Endothelial cell of hepatic sinusoid (primary cell): ENCODE results near the gene LAIR1.
"Not testable (repeated sequence)": the region's sequence is repeated elsewhere in the genome, so short reads cannot be mapped to it uniquely, and the experiment has no call there.

ENCODE experiments used
- in situ Hi-C: cut with HindIII; loops from 2 replicates; pipeline ENCODE4 v1.10.0; 2017; ENCODE audit warnings: low sequenced_read_pairs

LAIR1 gene

DNA sequence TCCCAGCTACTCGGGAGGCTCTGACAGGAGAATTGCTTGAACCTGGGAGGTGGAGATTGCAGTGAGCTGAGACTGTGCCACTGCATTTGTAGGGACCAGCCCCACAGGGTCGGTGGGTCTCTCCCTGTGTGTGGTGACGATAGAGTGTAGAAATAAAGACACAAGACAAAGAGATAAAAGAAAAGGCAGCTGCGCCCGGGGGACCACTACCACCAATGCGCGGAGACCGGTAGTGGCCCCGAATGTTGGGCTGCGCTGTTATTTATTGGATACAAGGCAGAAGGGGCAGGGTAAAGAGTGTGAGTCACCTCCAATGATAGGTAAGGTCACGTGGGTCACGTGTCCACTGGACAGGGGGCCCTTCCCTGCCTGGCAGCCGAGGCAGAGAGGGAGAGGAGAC, 42.4 kb downstream of the LAIR1 start:
- in situ Hi-C loops, result not testable (repeated sequence)

DNA sequence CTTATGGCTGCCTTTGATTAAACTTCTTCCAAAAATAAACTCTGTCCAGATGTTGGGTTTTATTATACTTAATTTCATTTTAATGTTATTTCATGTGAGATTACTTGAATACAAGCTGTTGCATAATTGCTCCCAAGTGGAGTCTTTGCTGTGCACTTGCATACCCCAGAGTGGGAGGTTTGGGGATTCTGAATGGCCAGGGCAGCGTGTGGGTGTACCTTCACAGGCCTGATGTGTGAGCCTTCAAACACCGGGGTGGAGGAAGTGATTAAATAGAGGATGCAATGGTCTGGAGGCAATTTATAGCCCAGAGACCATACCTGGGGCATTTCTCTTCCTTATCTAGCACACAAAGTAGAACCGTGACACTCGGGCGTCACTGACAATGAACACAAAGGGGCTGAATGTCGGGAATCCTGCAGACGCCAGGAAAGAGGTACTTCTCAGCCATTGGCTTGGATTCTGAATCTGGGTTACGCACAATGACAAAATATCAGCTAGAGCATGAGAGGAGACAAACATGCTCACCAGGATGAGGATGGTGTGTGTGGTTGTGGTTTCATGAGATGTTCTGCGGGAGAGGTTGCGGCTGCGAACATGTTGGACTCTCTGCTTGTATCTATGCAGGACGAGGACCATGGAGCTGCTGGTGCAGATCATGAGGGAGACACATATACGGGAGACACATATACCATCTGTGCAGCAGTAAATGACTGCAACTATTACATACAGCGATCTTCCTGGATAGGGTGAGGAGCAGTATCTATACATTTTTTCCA, 44.6 kb downstream of the LAIR1 start:
- in situ Hi-C loops, result no loop called here

DNA sequence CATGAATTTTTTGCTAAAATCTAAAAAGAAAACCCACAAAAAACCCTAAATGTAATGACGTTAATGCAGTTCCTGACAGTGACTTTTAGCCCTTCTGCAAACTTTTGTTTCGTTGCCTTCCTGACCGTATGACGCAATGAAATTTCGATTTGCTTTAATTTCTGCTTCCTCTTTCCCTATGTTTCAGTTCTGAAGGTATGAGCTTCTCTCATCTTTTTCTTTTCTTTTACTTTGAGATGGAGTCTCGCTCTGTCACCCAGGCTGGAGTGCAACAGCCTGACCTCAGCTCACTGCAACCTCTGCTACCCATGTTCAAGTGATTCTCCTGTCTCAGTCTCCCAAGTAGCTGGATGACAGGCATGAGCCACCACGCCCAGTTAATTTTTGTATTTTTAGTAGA, 45.7 kb downstream of the LAIR1 start:
- in situ Hi-C loops, result no loop called here

- in situ Hi-C loops, result no loop called here
Observed at GRCh38 chr19:54317965-54318240, 46.8 kb downstream of the LAIR1 start.

GRCh38 chr19:54317108-54317964, 47.4 kb downstream of the LAIR1 start:
- in situ Hi-C loops, result no loop called here

DNA sequence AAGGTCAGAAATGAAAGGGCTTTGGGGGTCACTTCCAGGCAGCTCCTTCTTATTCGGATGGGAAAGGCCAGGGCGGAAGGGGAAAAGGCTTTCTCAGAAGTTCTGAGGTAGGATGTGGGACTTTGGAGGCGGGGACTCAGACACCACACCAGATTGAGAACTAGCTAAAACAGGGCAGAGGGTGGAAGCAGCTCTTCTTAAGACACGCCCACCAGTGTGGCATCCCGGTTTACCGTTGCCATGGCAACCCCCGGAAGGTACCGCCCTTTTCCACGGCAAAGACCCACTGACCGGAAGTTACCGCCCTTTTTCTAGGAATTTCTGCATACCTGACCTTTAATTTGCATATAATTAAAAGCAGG, 48.0 kb downstream of the LAIR1 start:
- in situ Hi-C loops, result no loop called here

DNA sequence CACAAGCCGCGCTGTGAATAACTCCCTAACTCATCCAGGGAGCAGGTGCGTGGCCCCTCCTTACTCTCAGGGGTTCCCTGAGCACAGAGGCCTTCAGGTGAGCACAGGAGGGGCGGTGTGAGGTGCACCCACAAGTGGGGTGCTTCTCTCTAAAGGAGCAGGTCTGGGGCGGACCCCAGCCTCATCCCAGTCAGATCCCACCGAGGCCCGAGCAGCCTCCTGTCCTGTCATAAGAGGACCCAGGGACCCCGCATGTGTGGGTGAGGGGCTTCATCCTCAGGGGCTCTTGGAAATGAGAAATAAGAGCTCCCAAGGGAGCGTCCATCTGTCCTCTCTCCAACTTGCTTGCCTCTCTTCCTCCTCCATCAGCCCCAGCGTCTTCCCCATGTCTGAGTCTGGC, 48.8 kb downstream of the LAIR1 start:
- in situ Hi-C loops, result no loop called here

DNA sequence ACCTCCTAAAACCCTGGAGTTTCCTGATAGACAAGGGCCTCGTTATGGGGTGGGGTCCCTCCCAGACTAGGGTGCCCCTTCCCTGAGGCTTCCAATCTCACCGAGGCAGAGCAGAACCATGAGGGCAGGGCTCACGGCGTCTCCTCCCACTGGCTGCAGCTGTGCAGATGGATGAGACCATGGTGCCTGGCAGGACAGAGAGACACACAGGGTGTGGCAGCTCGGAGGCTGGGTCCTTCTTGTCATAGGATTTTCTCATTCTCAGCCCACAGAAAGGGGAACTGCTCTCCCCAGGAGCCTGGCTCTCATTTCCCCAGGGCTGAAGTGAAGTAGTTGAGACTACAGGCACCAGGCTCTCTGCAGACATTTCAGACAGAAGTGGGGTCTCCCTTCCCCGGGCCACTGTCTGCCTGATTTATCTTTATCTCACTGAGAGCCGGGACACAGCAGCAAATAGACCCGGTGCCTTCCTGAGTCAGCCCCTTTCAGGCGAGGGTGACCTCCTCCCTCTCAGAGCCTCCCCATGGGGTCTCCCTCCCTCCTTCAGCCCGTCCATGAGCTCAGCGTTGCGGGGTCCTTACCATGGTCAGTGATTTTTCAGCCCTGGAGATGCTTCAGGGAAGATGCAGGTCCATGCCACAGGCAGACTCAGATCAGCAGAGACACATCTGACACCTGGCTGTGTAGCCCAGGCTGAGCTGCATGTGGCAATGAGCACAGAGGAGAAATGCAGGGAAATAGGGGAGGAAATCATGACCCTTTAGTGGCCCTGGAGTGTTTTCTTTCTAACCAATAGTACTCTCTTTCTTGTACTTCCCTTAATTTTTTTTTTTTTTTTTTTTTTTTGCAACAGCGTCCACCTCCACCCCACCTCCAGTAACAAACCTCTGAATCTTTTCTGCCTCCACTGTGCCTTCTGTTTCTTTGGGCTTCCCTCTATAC, 52.0 kb downstream of the LAIR1 start, which contains the start of gene LILRA5:
TSS of gene LILRA5 (minus strand) at position 731 of the 942 bp plus-strand sequence. CDS start at position 584, 147 bp downstream.
- in situ Hi-C loops, result no loop called here

GRCh38 chr19:54312011-54312410, 52.7 kb downstream of the LAIR1 start:
- in situ Hi-C loops, result no loop called here

- in situ Hi-C loops, result no loop called here
Observed at GRCh38 chr19:54311486-54311885, 53.2 kb downstream of the LAIR1 start.

- in situ Hi-C loops, result no loop called here
Observed at GRCh38 chr19:54310543-54310942, 54.2 kb downstream of the LAIR1 start.

DNA sequence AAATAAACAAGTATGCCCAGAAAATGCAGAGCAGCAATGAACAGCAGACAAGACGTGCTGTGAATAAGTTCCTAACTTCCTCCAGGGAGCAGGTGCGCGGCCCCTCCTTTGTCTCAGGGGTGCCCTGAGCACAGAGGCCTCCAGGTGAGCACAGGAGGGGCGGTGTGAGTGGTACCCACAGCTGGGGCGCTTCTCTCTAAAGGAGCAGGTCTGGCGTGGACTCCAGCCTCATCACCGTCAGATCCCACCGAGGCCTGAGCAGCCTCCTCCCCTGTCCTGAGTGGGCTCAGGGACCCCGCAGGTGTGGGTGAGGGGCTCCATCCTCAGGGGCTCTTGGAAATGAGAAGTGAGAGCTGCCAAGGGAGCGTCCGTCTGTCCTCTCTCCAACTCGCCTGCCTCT, 54.9 kb downstream of the LAIR1 start:
- in situ Hi-C loops, result no loop called here

DNA sequence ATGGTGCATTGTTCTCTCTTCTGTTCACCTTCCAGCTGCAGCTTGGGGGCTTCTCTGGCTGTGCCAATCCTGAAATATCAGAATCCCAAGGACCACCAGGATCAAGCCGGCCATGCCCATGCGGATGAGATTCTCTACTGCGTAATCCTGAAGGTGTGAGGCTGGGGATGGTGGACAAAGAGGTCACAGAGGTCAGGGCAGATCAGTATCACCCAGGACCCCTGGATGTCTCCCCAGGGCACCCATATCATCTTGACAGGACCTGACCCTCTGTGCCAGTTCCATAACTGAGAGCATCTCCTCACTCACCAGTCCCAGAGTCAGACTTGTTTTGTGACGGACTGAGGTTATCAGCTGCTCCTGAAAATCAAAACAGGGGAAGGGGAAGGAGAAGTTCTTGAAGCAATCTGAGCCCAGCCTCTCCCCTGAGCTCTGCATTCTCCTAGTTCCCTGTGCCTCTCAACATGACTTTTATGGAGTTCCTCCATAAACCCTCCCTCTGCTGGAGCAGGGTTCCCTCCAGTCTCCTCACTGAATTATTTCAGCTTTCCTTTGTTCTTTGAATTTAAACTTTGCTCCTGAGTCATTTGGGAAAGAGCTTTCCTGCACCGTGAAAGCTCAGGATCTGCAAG, 57.2 kb downstream of the LAIR1 start:
- in situ Hi-C loops, result no loop called here

DNA sequence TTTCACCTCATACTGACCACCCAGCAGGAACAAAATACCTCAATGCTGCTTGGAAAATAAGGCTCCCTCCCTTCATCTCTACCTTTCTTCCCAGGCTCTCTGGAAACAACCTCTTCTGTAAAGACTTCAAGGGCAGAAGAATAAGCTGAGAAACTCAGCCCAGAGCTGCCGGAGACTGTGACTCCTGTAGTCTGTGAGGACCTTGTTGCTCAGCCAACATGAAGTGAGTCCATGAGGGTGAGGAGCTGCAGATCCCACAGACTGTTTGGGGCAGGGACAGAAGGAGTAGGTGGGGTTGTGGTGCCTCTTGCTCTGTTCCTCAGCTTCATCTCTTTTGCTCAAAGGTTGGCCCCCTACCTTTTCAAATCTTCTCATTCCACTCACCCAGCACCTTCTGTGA, 59.6 kb downstream of the LAIR1 start:
- in situ Hi-C loops, result no loop called here

GRCh38 chr19:54302257-54302656, 62.5 kb downstream of the LAIR1 start:
- in situ Hi-C loops, result no loop called here
